GM23248 (cell line): ENCODE results near the gene FAF2. TPM values are rescaled to one million over a fixed set of nuclear protein-coding genes. Genes with fewer than 3 reads are reported as not detected.

Source experiments
- DNase-seq: peaks from one replicate; pipeline ENCODE4 v3.0.0-alpha.2; 2015
- H2AFZ ChIP-seq: fragments of 200-600 bp; sonication (generic); 2 replicates; pipeline ENCODE4 v1.6.1; 2016; ENCODE audit warnings: antibody characterized with exemption
- H3F3A ChIP-seq: fragments of 200-600 bp; sonication (generic); 2 replicates; pipeline ENCODE4 v1.6.1; 2016; ENCODE audit warnings: mild to moderate bottlenecking, antibody characterized with exemption, mixed run types; ENCODE audit not compliant: insufficient read depth
- H3K27ac ChIP-seq: fragments of 200-600 bp; sonication (generic); 2 replicates; pipeline ENCODE4 v1.5.1; 2016; ENCODE audit warnings: mild to moderate bottlenecking
- H3K27me3 ChIP-seq: fragments of 200-600 bp; sonication (generic); replicated peaks from 2 replicates; pipeline ENCODE4 v1.6.1; 2016; ENCODE audit warnings: mild to moderate bottlenecking; ENCODE audit not compliant: insufficient read depth
- H3K36me3 ChIP-seq: fragments of 200-600 bp; sonication (generic); 2 replicates; pipeline ENCODE4 v1.6.1; 2016; ENCODE audit warnings: low read depth, mild to moderate bottlenecking
- H3K4me1 ChIP-seq: fragments of 200-600 bp; sonication (generic); 2 replicates; pipeline ENCODE4 v1.6.1; 2016; ENCODE audit warnings: mild to moderate bottlenecking; ENCODE audit not compliant: insufficient read depth
- H3K4me2 ChIP-seq: fragments of 200-600 bp; sonication (generic); one replicate; pipeline ENCODE4 v1.6.1; 2016; ENCODE audit warnings: mild to moderate bottlenecking; ENCODE audit not compliant: unreplicated experiment
- H3K4me3 ChIP-seq: fragments of 200-600 bp; sonication (generic); 2 replicates; pipeline ENCODE4 v1.5.1; 2016; ENCODE audit warnings: mild to moderate bottlenecking
- H3K79me2 ChIP-seq: fragments of 200-600 bp; sonication (generic); 2 replicates; pipeline ENCODE4 v1.6.1; 2016; ENCODE audit warnings: mild to moderate bottlenecking; ENCODE audit not compliant: insufficient read depth
- H3K9ac ChIP-seq: fragments of 200-600 bp; sonication (generic); 2 replicates; pipeline ENCODE4 v1.6.1; 2016; ENCODE audit warnings: mild to moderate bottlenecking
- H3K9me2 ChIP-seq: fragments of 200-600 bp; sonication (generic); 2 replicates; pipeline ENCODE4 v1.6.1; 2016; ENCODE audit warnings: mixed run types, mild to moderate bottlenecking, moderate library complexity; ENCODE audit not compliant: insufficient read depth
- H3K9me3 ChIP-seq: fragments of 200-600 bp; sonication (generic); one replicate; pipeline ENCODE4 v1.6.1; 2017; ENCODE audit warnings: low read depth
- H4K20me1 ChIP-seq: fragments of 200-600 bp; sonication (generic); 2 replicates; pipeline ENCODE4 v1.6.0; 2016; ENCODE audit not compliant: insufficient read depth
- EZH2 ChIP-seq: fragments of 200-600 bp; sonication (generic); IDR thresholded peaks from 2 replicates; pipeline ENCODE4 v1.6.1; 2018; ENCODE audit warnings: antibody characterized with exemption, mild to moderate bottlenecking; ENCODE audit not compliant: insufficient read depth, poor library complexity, severe bottlenecking
- EZH2phosphoT487 ChIP-seq: fragments of 200-600 bp; sonication (generic); IDR thresholded peaks from 2 replicates; pipeline ENCODE4 v1.6.1; 2018; ENCODE audit warnings: antibody characterized with exemption, moderate library complexity, mild to moderate bottlenecking, low read depth; ENCODE audit not compliant: insufficient read depth
- WGBS, 2 experiments: methylation state at CpG; one replicate each; pipeline ENCODE4 v1.1.6; 2015 to 2017; ENCODE audit warnings: low lambda C conversion rate in 2 of 2, low coverage in 1 of 2; ENCODE audit errors: missing lambda C conversion rate in 2 of 2; 5-methylcytosine and 5-hydroxymethylcytosine counted together
- in situ Hi-C: fragments of 300-500 bp; cut with MboI; formaldehyde crosslinking; loops from 2 replicates; pipeline ENCODE4 v1.15.0; 2020
- polyA plus RNA-seq: library from polyadenylated mRNA; unstranded; fragments of >200 nt; fragmentation: Nextera tagmentation; extraction: Ambion mirVana; gene quantifications from 2 replicates; pipeline ENCODE4 v1.2.1, GENCODE V29; 2016
- small RNA-seq: library from RNA; depleted of rRNA; stranded (forward); fragments of <200 nt; gene quantifications from one replicate; pipeline ENCODE3, GENCODE V24; 2014; ENCODE audit warnings: low read depth, low replicate concordance
- total RNA-seq: library from RNA; depleted of rRNA; stranded (reverse); fragments of >200 nt; shearing (Covaris generic); gene quantifications from 2 replicates; pipeline ENCODE4 v1.2.3, GENCODE V29; 2014; rRNA removed

FAF2 gene
- total and polyA plus RNA-seq, 2 experiments from 2014 or later: 45.0 to 45.4 TPM

DNA sequence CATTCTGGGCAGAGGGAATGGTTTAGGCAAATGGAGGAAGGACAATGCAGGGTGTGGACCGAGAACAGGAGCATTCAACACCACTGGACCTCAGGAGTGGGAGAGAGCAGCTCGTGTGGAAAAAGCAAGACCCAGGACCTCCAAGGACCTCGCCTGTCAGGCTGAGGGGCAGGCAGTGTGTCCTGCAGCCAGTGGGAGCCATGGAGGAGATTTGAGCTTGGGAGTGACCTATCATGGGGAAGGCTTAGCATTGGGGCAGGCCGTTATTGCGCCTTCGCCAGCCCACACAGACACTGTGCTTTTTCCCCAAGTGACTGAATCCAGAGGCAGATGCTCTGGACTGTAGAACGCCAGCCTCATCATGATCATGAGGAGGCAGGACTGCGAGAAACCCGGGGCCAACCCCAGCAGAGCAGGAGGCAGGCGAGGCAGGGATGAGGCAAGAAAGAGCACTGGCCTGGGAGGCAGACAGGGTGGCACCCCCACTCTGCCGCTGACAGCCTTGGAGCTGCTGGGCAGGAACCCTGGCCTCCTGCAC lies 104.2 kb downstream of the FAF2 start:
- H3K4me2 ChIP-seq: no peak overlapping the region
- no peaks in the 10 kb centered on the region for H3K9me3 ChIP-seq
- H3K79me2 ChIP-seq: no peaks in the 10 kb centered on the region
- H3K27ac ChIP-seq: no peak overlapping the region
- no peak overlapping the region for H3K9ac ChIP-seq
- no peaks in the 10 kb centered on the region for H3K27me3 ChIP-seq
- H3K36me3 ChIP-seq: no peaks in the 10 kb centered on the region
- DNase-seq: no peak
- 57% methylated on average over 11 of the region's 11 CpGs for WGBS, 2 experiments
- H3K9me2 ChIP-seq: no peaks in the 10 kb centered on the region
- no peak for TF ChIP-seq EZH2
- no peak for TF ChIP-seq EZH2phosphoT487
- no peaks in the 10 kb centered on the region for H3F3A ChIP-seq
- no peaks in the 10 kb centered on the region for H3K4me1 ChIP-seq
- H4K20me1 ChIP-seq: no peaks in the 10 kb centered on the region
- H2AFZ ChIP-seq: no peak overlapping the region
- H3K4me3 ChIP-seq: no peak overlapping the region
- in situ Hi-C loops: no loop called here

GRCh38 chr5:176553260-176554085 lies 105.3 kb downstream of the FAF2 start:
- Histone ChIP-seq H3K79me2 (no peaks in the 10 kb centered on the region), H3K4me2 (no peak overlapping the region), H3K27ac (no peak overlapping the region), H3F3A (no peaks in the 10 kb centered on the region), H3K4me3 (no peak overlapping the region), H4K20me1 (no peaks in the 10 kb centered on the region), H3K36me3 (no peaks in the 10 kb centered on the region), H3K9ac (no peak overlapping the region), H3K9me2 (no peaks in the 10 kb centered on the region), H3K9me3 (no peaks in the 10 kb centered on the region), H2AFZ (no peak overlapping the region), H3K4me1 (no peaks in the 10 kb centered on the region), H3K27me3 (no peaks in the 10 kb centered on the region)
- in situ Hi-C loops: no loop called here
- no peak for DNase-seq
- TF ChIP-seq EZH2phosphoT487: no peak
- no peak for TF ChIP-seq EZH2
- WGBS, 2 experiments: 57 to 61% methylated on average over 16 to 18 of the region's 18 CpGs

- H3K9me2 ChIP-seq: no peaks in the 10 kb centered on the region
- H2AFZ ChIP-seq: no peak overlapping the region
- H3F3A ChIP-seq: no peaks in the 10 kb centered on the region
- no peak for DNase-seq
- no peak overlapping the region for H3K4me2 ChIP-seq
- in situ Hi-C loops: no loop called here
- no peaks in the 10 kb centered on the region for H3K27me3 ChIP-seq
- 91% methylated on average over 12 to 13 of the region's 13 CpGs for WGBS, 2 experiments
- TF ChIP-seq EZH2: no peak
- TF ChIP-seq EZH2phosphoT487: no peak
- H3K79me2 ChIP-seq: no peaks in the 10 kb centered on the region
- no peaks in the 10 kb centered on the region for H3K9me3 ChIP-seq
- no peak overlapping the region for H3K9ac ChIP-seq
- no peak overlapping the region for H3K27ac ChIP-seq
- H3K36me3 ChIP-seq: no peaks in the 10 kb centered on the region
- H3K4me1 ChIP-seq: no peaks in the 10 kb centered on the region
- no peaks in the 10 kb centered on the region for H4K20me1 ChIP-seq
- H3K4me3 ChIP-seq: no peak overlapping the region
These were observed 109.7 kb downstream of the FAF2 start for GRCh38 chr5:176557846-176558245.

Small RNA genes lying within 50 kb of the gene (small RNA-seq; reads per million reads assigned to genes)
- gene AC010297.1: not detected
- not detected for gene RF00019
- not detected for gene RN7SL684P

Other genes starting within 250 kb of the FAF2 start
- gene SIMC1, start 210.0 kb upstream of the FAF2 start, total RNA-seq: 3.5 and 6.8 TPM in 2 replicates
- gene SIMC1, start 210.0 kb upstream of the FAF2 start, polyA plus RNA-seq: 8.2 and 8.6 TPM in 2 replicates
- gene KIAA1191, start 86.6 kb upstream of the FAF2 start, total RNA-seq: 110 and 114 TPM in 2 replicates
- 110 and 118 TPM in 2 replicates for gene KIAA1191, start 86.6 kb upstream of the FAF2 start, polyA plus RNA-seq
- gene ARL10, start 82.9 kb upstream of the FAF2 start, total RNA-seq: 8.3 and 8.9 TPM in 2 replicates
- 4.3 and 6.7 TPM in 2 replicates for gene ARL10, start 82.9 kb upstream of the FAF2 start, polyA plus RNA-seq
- gene NOP16, start 59.8 kb upstream of the FAF2 start, total RNA-seq: 13.3 and 15.2 TPM in 2 replicates
- 68.4 and 68.7 TPM in 2 replicates for gene NOP16, start 59.8 kb upstream of the FAF2 start, polyA plus RNA-seq
- 33.8 and 72.1 TPM in 2 replicates for gene HIGD2A, start 59.6 kb upstream of the FAF2 start, total RNA-seq
- 110 and 117 TPM in 2 replicates for gene HIGD2A, start 59.6 kb upstream of the FAF2 start, polyA plus RNA-seq
- gene CLTB, start 31.8 kb upstream of the FAF2 start, total RNA-seq: 121 and 130 TPM in 2 replicates
- 128 and 132 TPM in 2 replicates for gene CLTB, start 31.8 kb upstream of the FAF2 start, polyA plus RNA-seq
- gene RNF44, start 89.0 kb downstream of the FAF2 start, total RNA-seq: 2.9 and 3.9 TPM in 2 replicates
- 2.0 and 2.1 TPM in 2 replicates for gene RNF44, start 89.0 kb downstream of the FAF2 start, polyA plus RNA-seq
- gene CDHR2, start 101.0 kb downstream of the FAF2 start, total RNA-seq: not detected in 2 replicates
- gene CDHR2, start 101.0 kb downstream of the FAF2 start, polyA plus RNA-seq: not detected in 2 replicates
- gene GPRIN1, start 161.8 kb downstream of the FAF2 start, total RNA-seq: 4.3 and 4.8 TPM in 2 replicates
- gene GPRIN1, start 161.8 kb downstream of the FAF2 start, polyA plus RNA-seq: 1.2 and 1.3 TPM in 2 replicates
- gene SNCB, start 182.1 kb downstream of the FAF2 start, total RNA-seq: not detected in 2 replicates
- not detected in 2 replicates for gene SNCB, start 182.1 kb downstream of the FAF2 start, polyA plus RNA-seq
- gene EIF4E1B, start 182.3 kb downstream of the FAF2 start, total RNA-seq: not detected in 2 replicates
- gene EIF4E1B, start 182.3 kb downstream of the FAF2 start, polyA plus RNA-seq: not detected in 2 replicates
- gene TSPAN17, start 199.1 kb downstream of the FAF2 start, total RNA-seq: 41.2 and 42.2 TPM in 2 replicates
- gene TSPAN17, start 199.1 kb downstream of the FAF2 start, polyA plus RNA-seq: 29.9 and 30.0 TPM in 2 replicates